CD8-positive, alpha-beta memory T cell (primary cell): ENCODE measurements around the gene EFCAB6. TPM values are rescaled to one million over a fixed set of nuclear protein-coding genes. Genes with fewer than 3 reads are reported as not detected.
A peak's percentile ranks its signal among the peaks of the same experiment; 100 is the strongest.

Experiments
- CTCF ChIA-PET: fragments of 350-600 bp; sonication (Branson Sonifier 250); formaldehyde crosslinking; loops from one replicate; lab custom pipeline; 2021; ENCODE audit warnings: antibody characterized with exemption; lab: Charles Lee
- POLR2A ChIA-PET: fragments of 350-600 bp; sonication (Branson Sonifier 250); formaldehyde crosslinking; loops from one replicate; lab custom pipeline; 2021; ENCODE audit warnings: antibody characterized with exemption; lab: Charles Lee
- DNase-seq, 5 donors: peaks; one replicate each; pipeline versions ENCODE4 v3.0.0 to v3.0.0-alpha.2; 2020 to 2022; ENCODE audit warnings: mixed read lengths in 1 of 5
- H3K27ac ChIP-seq: one replicate; pipeline ENCODE4 v1.7.0; 2013; ENCODE audit warnings: low read depth, mild to moderate bottlenecking, low read length, moderate library complexity
- H3K27me3 ChIP-seq: 2 replicates; pipeline ENCODE4 v1.7.0; 2013; ENCODE audit warnings: low read length, mild to moderate bottlenecking; ENCODE audit not compliant: insufficient read depth, poor library complexity, severe bottlenecking
- H3K36me3 ChIP-seq: 2 replicates; pipeline ENCODE4 v1.7.0; 2013; ENCODE audit warnings: mild to moderate bottlenecking, low read length, moderate library complexity; ENCODE audit not compliant: insufficient read depth
- H3K4me1 ChIP-seq: 2 replicates; pipeline ENCODE4 v1.7.0; 2013; ENCODE audit warnings: mild to moderate bottlenecking, low read length, moderate library complexity; ENCODE audit not compliant: insufficient read depth
- H3K4me3 ChIP-seq: 2 replicates; pipeline ENCODE4 v1.7.0; 2013; ENCODE audit warnings: mild to moderate bottlenecking, low read length
- H3K9me3 ChIP-seq: 2 replicates; pipeline ENCODE4 v1.7.0; 2013; ENCODE audit warnings: mild to moderate bottlenecking, low read length
- H3K27ac Mint-ChIP-seq, 8 donors: one replicate each; pipeline ENCODE4 v1.8.0; 2020 to 2021; ENCODE audit warnings: mixed read lengths in 8 of 8, mild to moderate bottlenecking in 6 of 8, inconsistent platforms in 3 of 8, moderate library complexity in 3 of 8
- H3K27me3 Mint-ChIP-seq, 2 donors: one replicate each; pipeline ENCODE4 v1.8.0; 2020 to 2021; ENCODE audit warnings: mixed read lengths in 2 of 2, mild to moderate bottlenecking in 1 of 2, moderate library complexity in 1 of 2
- H3K36me3 Mint-ChIP-seq, 3 donors: one replicate each; pipeline ENCODE4 v1.8.0; 2020 to 2021; ENCODE audit warnings: mixed read lengths in 3 of 3, inconsistent platforms in 1 of 3, mild to moderate bottlenecking in 1 of 3
- H3K4me1 Mint-ChIP-seq, 3 donors: one replicate each; pipeline ENCODE4 v1.8.0; 2020 to 2021; ENCODE audit warnings: mixed read lengths in 3 of 3, inconsistent platforms in 1 of 3, mild to moderate bottlenecking in 1 of 3
- H3K4me3 Mint-ChIP-seq, 7 donors: one replicate each; pipeline ENCODE4 v1.8.0; 2020 to 2021; ENCODE audit warnings: mixed read lengths in 7 of 7, mild to moderate bottlenecking in 6 of 7, moderate library complexity in 4 of 7, inconsistent platforms in 2 of 7
- H3K9me3 Mint-ChIP-seq, 5 donors: one replicate each; pipeline ENCODE4 v1.8.0; 2020 to 2022; ENCODE audit warnings: mixed read lengths in 5 of 5, mild to moderate bottlenecking in 3 of 5, moderate library complexity in 2 of 5, inconsistent platforms in 1 of 5
- polyA plus RNA-seq: library from polyadenylated mRNA; unstranded; fragments of 300-500 nt; fragmentation: Illumina TruSeq; gene quantifications from one replicate; pipeline ENCODE4 v1.2.3, GENCODE V29; 2021
- total RNA-seq, 2 experiments: library from RNA; stranded (reverse); gene quantifications; one replicate each; pipeline ENCODE4 v1.2.3, GENCODE V29; 2021

Gene EFCAB6
- total and polyA plus RNA-seq, 3 experiments from 2014 or later, result 0.22 to 0.72 (median 0.64) TPM

- Histone ChIP-seq H3K9me3 (no peaks in the 10 kb centered on the region), H3K27me3 (peaks cover 4% of the 10 kb centered on the region), H3K27ac (no peak overlapping the region), H3K4me1 (no peaks in the 10 kb centered on the region), H3K4me3 (no peak overlapping the region), H3K36me3 (no peaks in the 10 kb centered on the region)
- no peak overlapping the region for H3K27ac Mint-ChIP-seq
- DNase-seq, result no peak
- CTCF ChIA-PET, result no interaction called here
- no peaks in the 10 kb centered on the region for H3K4me1 Mint-ChIP-seq
- H3K36me3 Mint-ChIP-seq, result no peaks in the 10 kb centered on the region
- POLR2A ChIA-PET, result no interaction called here
- no peak overlapping the region for H3K4me3 Mint-ChIP-seq
- peaks cover 6 to 27% of the 10 kb centered on the region in 2 donors for H3K27me3 Mint-ChIP-seq
- no peaks in the 10 kb centered on the region for H3K9me3 Mint-ChIP-seq
Observed at GRCh38 chr22:43526946-43527345, 285.2 kb downstream of the EFCAB6 start.

- H3K27me3 Mint-ChIP-seq, result peaks cover 6 to 24% of the 10 kb centered on the region in 2 donors
- CTCF ChIA-PET, result no interaction called here
- no peaks in the 10 kb centered on the region for H3K9me3 Mint-ChIP-seq
- Histone ChIP-seq H3K27me3 (peaks cover 4% of the 10 kb centered on the region), H3K4me1 (no peaks in the 10 kb centered on the region), H3K27ac (no peak overlapping the region), H3K4me3 (no peak overlapping the region), H3K36me3 (no peaks in the 10 kb centered on the region), H3K9me3 (no peaks in the 10 kb centered on the region)
- no peaks in the 10 kb centered on the region for H3K4me1 Mint-ChIP-seq
- H3K36me3 Mint-ChIP-seq, result no peaks in the 10 kb centered on the region
- POLR2A ChIA-PET, result no interaction called here
- peak overlapping the region in 1 of 8 donors; percentile 86 for H3K27ac Mint-ChIP-seq
- H3K4me3 Mint-ChIP-seq, result no peak overlapping the region
- no peak for DNase-seq
Observed at GRCh38 chr22:43526117-43526655, 285.9 kb downstream of the EFCAB6 start.

DNA sequence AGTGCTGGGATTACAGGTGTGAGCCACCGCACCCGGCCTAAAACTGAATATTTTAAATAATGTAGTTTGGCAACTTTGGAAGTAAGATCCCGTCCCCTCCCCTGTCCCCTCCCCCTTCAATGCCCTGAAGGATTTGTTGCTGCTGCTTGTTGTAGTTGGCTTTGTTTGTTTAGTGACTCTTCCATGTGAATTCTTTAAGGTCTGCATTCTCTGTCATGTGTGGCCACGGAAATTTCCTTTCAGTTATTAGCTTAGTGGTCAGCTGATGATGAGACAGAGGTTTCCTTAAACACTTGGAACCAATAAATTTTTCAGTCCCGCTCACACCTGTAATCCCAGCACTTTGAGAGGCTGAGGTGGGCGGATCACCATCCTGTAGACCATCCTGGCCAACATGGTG lies 290.4 kb downstream of the EFCAB6 start:
- Histone ChIP-seq H3K27ac (no peak overlapping the region), H3K9me3 (no peaks in the 10 kb centered on the region), H3K4me1 (no peaks in the 10 kb centered on the region), H3K36me3 (no peaks in the 10 kb centered on the region), H3K4me3 (no peak overlapping the region), H3K27me3 (peaks cover 4% of the 10 kb centered on the region)
- no peaks in the 10 kb centered on the region for H3K9me3 Mint-ChIP-seq
- no peaks in the 10 kb centered on the region for H3K4me1 Mint-ChIP-seq
- no peak overlapping the region for H3K4me3 Mint-ChIP-seq
- DNase-seq, result no peak
- no peak overlapping the region for H3K27ac Mint-ChIP-seq
- H3K27me3 Mint-ChIP-seq, result peaks cover 3 to 17% of the 10 kb centered on the region in 2 donors
- H3K36me3 Mint-ChIP-seq, result no peaks in the 10 kb centered on the region
- POLR2A ChIA-PET, result no interaction called here
- CTCF ChIA-PET, result no interaction called here

GRCh38 chr22:43520632-43521039 lies 291.5 kb downstream of the EFCAB6 start:
- Mint-ChIP-seq H3K27ac (no peak overlapping the region), H3K4me1 (no peaks in the 10 kb centered on the region), H3K27me3 (peaks cover 3 to 10% of the 10 kb centered on the region in 2 donors), H3K9me3 (no peaks in the 10 kb centered on the region), H3K4me3 (no peak overlapping the region), H3K36me3 (no peaks in the 10 kb centered on the region)
- H3K27ac ChIP-seq, result no peak overlapping the region
- no peaks in the 10 kb centered on the region for H3K9me3 ChIP-seq
- no peaks in the 10 kb centered on the region for H3K4me1 ChIP-seq
- POLR2A ChIA-PET, result no interaction called here
- no peaks in the 10 kb centered on the region for H3K27me3 ChIP-seq
- H3K36me3 ChIP-seq, result no peaks in the 10 kb centered on the region
- CTCF ChIA-PET, result no interaction called here
- DNase-seq, result no peak
- H3K4me3 ChIP-seq, result no peak overlapping the region

DNA sequence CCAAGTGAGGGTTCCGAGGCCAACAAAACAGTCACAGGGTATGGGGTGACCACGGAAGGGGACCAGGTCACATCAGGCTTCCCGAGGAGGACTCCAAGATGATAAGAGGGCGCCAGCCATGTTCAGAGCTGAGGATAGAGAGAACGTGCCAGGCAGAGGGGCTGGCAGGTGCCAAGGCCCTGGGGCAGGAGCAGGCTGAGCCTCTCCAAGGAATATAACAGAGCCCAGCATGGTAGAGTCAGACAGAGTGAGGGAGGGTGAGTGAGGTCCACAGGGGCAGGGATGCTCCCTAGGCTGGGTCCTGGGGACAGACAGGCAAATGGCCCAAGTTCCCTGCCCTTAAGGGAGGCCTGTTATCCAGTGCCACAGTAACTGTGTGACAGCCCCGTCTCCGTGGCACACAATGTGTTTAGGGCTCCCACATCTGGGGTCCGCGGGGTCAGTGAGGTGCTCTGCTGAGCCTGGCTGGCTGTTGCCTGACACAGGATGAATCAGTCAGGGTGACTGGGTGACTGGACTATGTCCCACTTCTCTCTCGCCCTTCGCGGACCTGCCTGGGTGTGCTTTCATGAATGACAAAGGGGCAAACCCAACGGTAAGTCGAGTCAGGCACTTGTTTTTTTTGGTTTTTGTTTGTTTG lies 295.0 kb downstream of the EFCAB6 start:
- no peak overlapping the region for H3K27ac Mint-ChIP-seq
- no peak overlapping the region for H3K4me3 Mint-ChIP-seq
- H3K27me3 Mint-ChIP-seq, result no peaks in the 10 kb centered on the region
- ChIA-PET POLR2A (no interaction called here), CTCF (no interaction called here)
- H3K36me3 Mint-ChIP-seq, result no peaks in the 10 kb centered on the region
- H3K4me3 ChIP-seq, result no peak overlapping the region
- H3K4me1 ChIP-seq, result no peaks in the 10 kb centered on the region
- H3K27me3 ChIP-seq, result no peaks in the 10 kb centered on the region
- H3K9me3 ChIP-seq, result no peaks in the 10 kb centered on the region
- no peaks in the 10 kb centered on the region for H3K9me3 Mint-ChIP-seq
- H3K36me3 ChIP-seq, result no peaks in the 10 kb centered on the region
- no peak overlapping the region for H3K27ac ChIP-seq
- DNase-seq, result no peak
- H3K4me1 Mint-ChIP-seq, result no peaks in the 10 kb centered on the region

DNA sequence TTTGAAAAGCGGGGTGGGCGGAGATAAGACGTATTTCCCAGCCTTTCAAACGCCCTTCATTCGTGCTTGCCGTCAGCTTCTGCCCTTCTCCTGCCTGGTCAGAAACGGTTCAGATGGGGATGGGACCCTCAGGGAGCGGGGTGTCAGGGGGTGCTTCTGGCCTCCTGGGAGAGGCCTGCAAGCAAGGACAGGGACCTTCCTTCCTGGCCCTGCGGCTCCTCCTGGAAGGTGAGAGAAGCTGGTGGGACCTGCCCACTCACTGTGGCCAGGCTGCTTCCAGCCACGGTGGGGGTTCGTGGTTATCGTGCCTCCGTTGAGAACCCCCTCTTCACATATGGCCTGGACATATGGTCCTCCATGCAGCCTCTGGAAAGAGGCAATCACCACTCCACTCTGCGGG lies 295.7 kb downstream of the EFCAB6 start:
- Histone ChIP-seq H3K27ac (no peak overlapping the region), H3K4me3 (no peak overlapping the region), H3K4me1 (no peaks in the 10 kb centered on the region), H3K27me3 (no peaks in the 10 kb centered on the region), H3K9me3 (no peaks in the 10 kb centered on the region), H3K36me3 (no peaks in the 10 kb centered on the region)
- Mint-ChIP-seq H3K27me3 (peaks cover 0 to 2% of the 10 kb centered on the region in 2 donors), H3K9me3 (no peaks in the 10 kb centered on the region), H3K4me1 (no peaks in the 10 kb centered on the region), H3K4me3 (no peak overlapping the region), H3K27ac (no peak overlapping the region), H3K36me3 (no peaks in the 10 kb centered on the region)
- ChIA-PET POLR2A (no interaction called here), CTCF (no interaction called here)
- no peak for DNase-seq

DNA sequence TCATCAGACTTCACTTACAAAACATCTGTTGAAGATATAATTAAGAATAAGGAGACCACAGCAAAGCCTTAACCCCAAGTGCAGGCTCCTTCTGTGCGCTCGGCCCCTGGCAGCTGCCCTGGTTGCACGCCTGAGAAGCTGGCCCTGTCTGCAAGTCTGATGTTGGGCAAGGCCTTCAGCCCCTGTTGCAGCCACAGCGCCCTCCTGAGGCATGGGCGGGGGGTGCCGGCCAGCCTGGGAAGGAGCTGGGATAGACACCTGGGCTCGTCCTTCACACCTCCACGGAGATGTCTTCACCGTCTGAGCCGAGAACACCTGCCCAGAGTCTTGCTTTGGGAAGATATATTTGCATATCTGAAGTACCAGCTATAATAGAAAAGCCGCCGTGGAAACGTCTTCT lies 296.2 kb downstream of the EFCAB6 start:
- POLR2A ChIA-PET, result no interaction called here
- no peak for DNase-seq
- no peaks in the 10 kb centered on the region for H3K4me1 Mint-ChIP-seq

DNA sequence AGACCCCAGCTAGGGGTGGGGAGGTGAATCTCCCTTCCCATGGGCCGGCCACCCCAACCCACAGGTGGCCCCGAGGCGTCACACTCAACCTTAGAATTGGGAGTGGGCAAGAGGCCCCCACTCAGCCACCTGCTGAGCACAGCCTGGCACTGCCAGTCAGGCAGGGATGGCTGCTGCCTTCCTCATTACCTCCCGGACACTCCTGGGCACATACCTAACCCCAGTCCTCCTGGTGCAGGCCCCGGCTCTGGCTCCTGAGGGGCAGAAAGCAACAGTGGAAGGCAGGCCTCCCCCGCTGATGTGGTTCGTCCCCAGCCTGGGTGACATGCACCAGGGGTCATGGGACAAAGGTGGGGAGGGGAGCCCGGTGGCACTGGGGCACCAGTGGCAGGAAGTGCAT lies 296.7 kb downstream of the EFCAB6 start:
- no peak overlapping the region for H3K27ac ChIP-seq
- no peaks in the 10 kb centered on the region for H3K27me3 ChIP-seq
- no peaks in the 10 kb centered on the region for H3K4me1 Mint-ChIP-seq
- peaks cover 0 to 2% of the 10 kb centered on the region in 2 donors for H3K27me3 Mint-ChIP-seq
- no peak for DNase-seq
- no peak overlapping the region for H3K4me3 ChIP-seq
- H3K4me3 Mint-ChIP-seq, result no peak overlapping the region
- H3K36me3 Mint-ChIP-seq, result no peaks in the 10 kb centered on the region
- ChIA-PET POLR2A (no interaction called here), CTCF (no interaction called here)
- H3K27ac Mint-ChIP-seq, result no peak overlapping the region
- no peaks in the 10 kb centered on the region for H3K36me3 ChIP-seq
- H3K4me1 ChIP-seq, result no peaks in the 10 kb centered on the region
- H3K9me3 ChIP-seq, result no peaks in the 10 kb centered on the region
- no peaks in the 10 kb centered on the region for H3K9me3 Mint-ChIP-seq

More for the DNA sequence above, 296.2 kb downstream of the EFCAB6 start:
- H3K36me3 ChIP-seq, result no peaks in the 10 kb centered on the region
- H3K36me3 Mint-ChIP-seq, result no peaks in the 10 kb centered on the region
- H3K4me1 ChIP-seq, result no peaks in the 10 kb centered on the region
- H3K4me3 ChIP-seq, result no peak overlapping the region
- CTCF ChIA-PET, result no interaction called here
- H3K27ac Mint-ChIP-seq, result no peak overlapping the region
- no peak overlapping the region for H3K27ac ChIP-seq
- no peaks in the 10 kb centered on the region for H3K9me3 Mint-ChIP-seq
- no peaks in the 10 kb centered on the region for H3K27me3 ChIP-seq
- no peaks in the 10 kb centered on the region for H3K9me3 ChIP-seq
- no peak overlapping the region for H3K4me3 Mint-ChIP-seq
- H3K27me3 Mint-ChIP-seq, result peaks cover 0 to 2% of the 10 kb centered on the region in 2 donors
